BJ (cell line): ENCODE results near the gene PMVK. TPM values are rescaled to one million over a fixed set of nuclear protein-coding genes. Genes with fewer than 3 reads are reported as not detected.

Source experiments
- CTCF ChIA-PET: fragments of 350-600 bp; formaldehyde crosslinking; extraction: SDS; loops from one replicate; lab custom pipeline; 2021; ENCODE audit warnings: antibody characterized with exemption, inconsistent platforms; lab: Yijun Ruan, JAX
- POLR2A ChIA-PET: fragments of 300-600 bp; sonication (Branson Sonifier 250); formaldehyde crosslinking; extraction: SDS; loops from one replicate; lab custom pipeline; 2021; ENCODE audit warnings: antibody characterized with exemption; lab: Charles Lee
- DNase-seq: peaks from one replicate; pipeline ENCODE4 v3.0.0-alpha.2; 2011; ENCODE audit warnings: low read depth
- H3K27me3 ChIP-seq: 2 replicates; pipeline ENCODE4 v1.6.0; 2011; ENCODE audit warnings: low read length; ENCODE audit not compliant: control insufficient read depth, insufficient read depth
- H3K36me3 ChIP-seq: 2 replicates; pipeline ENCODE4 v1.5.1; 2011; ENCODE audit warnings: low read length; ENCODE audit not compliant: control insufficient read depth, insufficient read depth
- H3K4me3 ChIP-seq: 2 replicates; pipeline ENCODE4 v1.5.1; 2011; ENCODE audit warnings: low read depth, mild to moderate bottlenecking, control low read depth, low read length
- CTCF ChIP-seq: IDR thresholded peaks from 2 replicates; pipeline ENCODE4 v1.5.1; 2011; ENCODE audit warnings: low read depth, mild to moderate bottlenecking, control low read depth, inconsistent platforms, low read length, moderate library complexity; ENCODE audit not compliant: insufficient read depth
- polyA plus RNA-seq: library from polyadenylated mRNA; depleted of rRNA; stranded (reverse); fragments of >200 nt; gene quantifications from 2 replicates; pipeline ENCODE4 v1.2.3, GENCODE V29; 2011

The PMVK gene
- polyA plus RNA-seq, 1 experiment: 38.4 TPM

- Histone ChIP-seq H3K36me3 (peaks cover 37% of the 10 kb centered on the region), H3K27me3 (no peaks in the 10 kb centered on the region), H3K4me3 (no peak overlapping the region)
- ChIA-PET CTCF (interaction anchor here (1.5 to 5.4 kb wide), 3 partner anchors 11 to 50 kb away, joined by 9 to 40 read pairs (median 10); partner anchors contain the start of gene PBXIP1), POLR2A (no interaction called here)
- no peak for DNase-seq
- TF ChIP-seq CTCF: no peak
Observed at GRCh38 chr1:154967331-154967950, 30.9 kb upstream of the PMVK start.

GRCh38 chr1:154966111-154966510 lies 29.6 kb upstream of the PMVK start:
- peaks cover 38% of the 10 kb centered on the region for H3K36me3 ChIP-seq
- no peak overlapping the region for H3K4me3 ChIP-seq
- no peaks in the 10 kb centered on the region for H3K27me3 ChIP-seq
- no peak for TF ChIP-seq CTCF
- CTCF ChIA-PET: interaction anchor here (1.4 to 5.4 kb wide), 4 partner anchors 10 to 119 kb away, joined by 4 to 40 read pairs (median 8); partner anchors contain the start of gene PBXIP1
- DNase-seq: no peak
- POLR2A ChIA-PET: interaction anchor here (0.6 kb wide), 1 partner anchor 28 kb away, joined by 4 read pairs; no protein-coding TSS in a partner anchor

- Histone ChIP-seq H3K27me3 (no peaks in the 10 kb centered on the region), H3K4me3 (no peak overlapping the region), H3K36me3 (peaks cover 38% of the 10 kb centered on the region)
- CTCF ChIA-PET: interaction anchor here (1.1 to 6.1 kb wide), 6 partner anchors 7 to 87 kb away, joined by 3 to 29 read pairs (median 4); partner anchors contain the start of genes ADAM15 and PBXIP1
- POLR2A ChIA-PET: no interaction called here
- no peak for DNase-seq
- no peak for TF ChIP-seq CTCF
Observed at GRCh38 chr1:154964359-154964758, 27.8 kb upstream of the PMVK start.

GRCh38 chr1:154963643-154964042 lies 27.1 kb upstream of the PMVK start:
- TF ChIP-seq CTCF: no peak
- Histone ChIP-seq H3K4me3 (no peak overlapping the region), H3K36me3 (peaks cover 41% of the 10 kb centered on the region), H3K27me3 (no peaks in the 10 kb centered on the region)
- POLR2A ChIA-PET: interaction anchor here (0.6 kb wide), 1 partner anchor 401 kb away, joined by 3 read pairs; no protein-coding TSS in a partner anchor
- DNase-seq: no peak
- CTCF ChIA-PET: interaction anchor here (0.8 to 6.1 kb wide), 8 partner anchors 7 to 98 kb away, joined by 3 to 29 read pairs (median 4); partner anchors contain the start of genes ADAM15 and PBXIP1

- Histone ChIP-seq H3K27me3 (no peaks in the 10 kb centered on the region), H3K4me3 (no peak overlapping the region), H3K36me3 (peaks cover 35% of the 10 kb centered on the region)
- no peak for TF ChIP-seq CTCF
- DNase-seq: no peak
- CTCF ChIA-PET: interaction anchor here (0.7 to 6.1 kb wide), 9 partner anchors 8 to 99 kb away, joined by 3 to 54 read pairs (median 3); partner anchors contain the start of genes ADAM15 and SHC1
- POLR2A ChIA-PET: interaction anchor here (0.6 kb wide), 1 partner anchor 401 kb away, joined by 3 read pairs; no protein-coding TSS in a partner anchor
Observed at GRCh38 chr1:154962795-154963330, 26.3 kb upstream of the PMVK start.
